ENCODE measurements around the gene SIDT2.

DNA sequence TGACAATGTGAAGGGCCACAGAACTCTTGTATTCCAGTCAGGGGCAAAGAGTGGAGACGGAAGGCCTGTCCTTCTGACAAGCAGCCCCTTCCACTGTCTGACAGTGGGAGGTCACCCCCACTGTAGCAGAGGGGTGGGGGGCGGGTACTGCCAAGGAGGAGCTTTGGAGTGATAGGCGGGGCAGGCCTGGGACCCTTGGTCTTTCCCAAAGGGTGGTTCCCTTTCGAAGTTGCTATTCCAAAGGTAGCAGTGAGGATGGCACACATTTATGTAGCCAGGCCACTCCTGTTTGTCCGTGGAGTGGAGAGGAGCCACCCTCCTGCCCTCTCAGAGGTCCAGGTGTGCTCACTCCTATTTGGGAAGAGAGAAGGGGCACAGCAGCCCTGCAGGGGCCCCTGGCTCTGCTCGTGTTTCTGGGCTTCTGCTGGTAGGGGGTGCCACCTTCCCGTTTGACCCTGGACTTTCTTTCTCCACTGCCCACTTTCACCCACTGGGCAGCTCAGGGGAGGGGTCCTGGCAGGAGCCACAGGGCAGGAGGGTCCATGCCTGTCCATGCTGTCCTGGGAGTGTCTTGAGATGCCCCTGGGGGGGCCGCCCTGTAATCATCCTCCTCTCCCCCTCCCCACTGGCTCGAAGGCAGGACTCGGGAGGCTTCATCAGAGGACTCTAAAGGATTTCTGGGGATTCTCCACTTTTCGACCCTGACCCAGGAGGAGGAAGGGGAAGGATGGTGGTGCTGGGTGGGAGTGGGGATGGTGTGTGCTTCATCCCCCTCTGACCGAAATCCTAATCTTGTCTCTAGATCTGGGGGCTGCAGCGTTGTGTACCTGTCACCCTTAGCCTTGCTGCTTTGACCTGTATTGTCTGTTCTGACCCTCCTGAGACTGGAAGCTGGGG, 21.6 kb downstream of the SIDT2 start:
- no peak for TF ChIP-seq CTCF (conservative IDR thresholded peaks at IDR 0.05; ENCODE audit: low read depth, low read length)
- no peak for TF ChIP-seq RFX5 (IDR thresholded peaks at IDR 0.05; ENCODE audit: low read depth, low read length)
- no peak; the same call in 1 of the 2 replicates for TF ChIP-seq POLR2A (IDR thresholded peaks at IDR 0.05; ENCODE audit: low read depth, low read length)
- TF ChIP-seq RAD21 (IDR thresholded peaks at IDR 0.05; ENCODE audit: low read length): no peak
- no peak for TF ChIP-seq ELK1 (IDR thresholded peaks at IDR 0.05; ENCODE audit: borderline replicate concordance, low read depth, low read length)
- TF ChIP-seq CEBPB (IDR thresholded peaks at IDR 0.05; ENCODE audit: low read depth, low read length): no peak
- TF ChIP-seq CHD1 (IDR thresholded peaks at IDR 0.05; ENCODE audit: low read depth, low read length): no peak
- TF ChIP-seq, protein P1, sequence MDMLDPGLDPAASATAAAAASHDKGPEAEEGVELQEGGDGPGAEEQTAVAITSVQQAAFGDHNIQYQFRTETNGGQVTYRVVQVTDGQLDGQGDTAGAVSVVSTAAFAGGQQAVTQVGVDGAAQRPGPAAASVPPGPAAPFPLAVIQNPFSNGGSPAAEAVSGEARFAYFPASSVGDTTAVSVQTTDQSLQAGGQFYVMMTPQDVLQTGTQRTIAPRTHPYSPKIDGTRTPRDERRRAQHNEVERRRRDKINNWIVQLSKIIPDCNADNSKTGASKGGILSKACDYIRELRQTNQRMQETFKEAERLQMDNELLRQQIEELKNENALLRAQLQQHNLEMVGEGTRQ (IDR thresholded peaks at IDR 0.05; ENCODE audit: low read depth, low read length): no peak
- TF ChIP-seq BHLHE40 (IDR thresholded peaks at IDR 0.05; ENCODE audit: low read depth, low read length): no peak
- TF ChIP-seq RCOR1 (IDR thresholded peaks at IDR 0.05; ENCODE audit: insufficient replicate concordance, low read length): no peak
- TF ChIP-seq MAZ (IDR thresholded peaks at IDR 0.05; ENCODE audit: borderline replicate concordance, low read depth, low read length): no peak; the same call in 1 of the 2 replicates
